ENCODE measurements around the gene RDH16.
A peak's percentile ranks its signal among the peaks of the same experiment; 100 is the strongest.

RDH16 gene, protein sequence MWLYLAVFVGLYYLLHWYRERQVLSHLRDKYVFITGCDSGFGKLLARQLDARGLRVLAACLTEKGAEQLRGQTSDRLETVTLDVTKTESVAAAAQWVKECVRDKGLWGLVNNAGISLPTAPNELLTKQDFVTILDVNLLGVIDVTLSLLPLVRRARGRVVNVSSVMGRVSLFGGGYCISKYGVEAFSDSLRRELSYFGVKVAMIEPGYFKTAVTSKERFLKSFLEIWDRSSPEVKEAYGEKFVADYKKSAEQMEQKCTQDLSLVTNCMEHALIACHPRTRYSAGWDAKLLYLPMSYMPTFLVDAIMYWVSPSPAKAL

DNA sequence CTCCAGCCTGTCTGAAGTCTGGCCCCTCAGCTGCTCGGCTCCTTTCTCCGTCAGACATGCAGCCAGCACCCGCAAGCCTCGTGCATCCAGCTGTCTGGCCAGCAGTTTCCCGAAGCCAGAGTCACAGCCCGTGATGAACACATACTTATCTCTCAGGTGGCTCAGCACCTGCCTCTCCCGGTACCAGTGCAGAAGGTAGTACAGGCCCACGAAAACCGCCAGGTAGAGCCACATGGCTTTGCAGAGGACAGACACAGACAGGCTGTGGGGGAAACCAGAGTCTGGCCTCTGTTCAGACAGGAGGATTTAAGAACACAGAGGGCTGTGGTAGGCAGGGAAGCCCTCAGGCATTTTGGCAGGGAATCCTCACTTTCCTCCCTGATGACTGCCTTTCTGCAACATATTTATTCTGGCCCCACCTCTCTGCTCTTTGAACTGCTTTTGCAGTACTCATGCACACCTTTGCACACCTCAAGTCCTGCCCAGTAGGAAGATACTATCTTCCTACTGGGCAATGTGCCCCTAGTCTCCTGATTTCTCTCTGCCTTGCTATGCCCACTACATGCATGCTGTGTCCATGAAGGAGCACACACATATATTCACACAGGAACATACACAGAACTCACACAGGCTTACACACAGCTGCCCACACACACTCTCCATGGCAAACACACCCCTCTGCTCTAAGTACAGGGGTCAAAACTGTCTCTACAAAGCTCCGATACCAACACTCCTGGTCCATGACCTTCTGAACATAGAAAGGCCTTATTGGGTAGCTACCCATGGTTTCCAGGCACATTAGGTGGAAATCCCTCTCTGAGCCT is at the start of gene RDH16:
Gene RDH16, minus strand, starts transcription at position 380 of the 824 bp plus-strand sequence. Its CDS starts 146 bp downstream, at position 234.
- no peak for DNase-seq (ENCODE audit: low read depth)

DNA sequence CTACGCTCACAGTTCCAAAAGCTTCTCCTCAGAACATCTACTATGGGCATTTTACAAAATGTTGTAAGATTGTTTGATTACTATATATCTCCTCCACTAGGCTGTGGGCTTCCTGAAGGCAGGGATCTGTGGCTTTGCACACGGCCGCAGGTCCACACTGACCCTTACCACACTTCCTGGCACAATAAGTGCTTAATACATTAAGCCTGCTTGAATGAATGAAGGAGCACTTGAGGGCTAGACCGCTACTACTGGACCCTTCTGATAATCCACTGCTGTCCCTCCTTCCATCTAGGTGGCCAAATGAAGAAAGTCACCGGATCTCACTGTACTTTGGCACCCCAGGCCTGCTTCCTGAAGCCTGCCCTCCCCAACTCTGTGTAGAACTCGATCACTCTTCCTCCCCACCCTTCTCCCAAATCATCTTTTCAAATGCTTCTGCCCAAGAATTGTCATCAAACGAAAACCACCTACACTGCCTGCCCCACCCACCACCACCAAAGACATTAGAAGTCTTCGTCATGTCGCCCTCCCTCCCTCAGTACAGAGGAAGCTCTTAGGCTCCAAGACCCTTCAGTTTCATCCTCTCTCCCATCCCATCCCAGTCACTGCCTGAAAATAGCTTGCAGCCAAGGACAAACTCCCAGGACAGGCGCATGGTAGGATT is 49.5 kb upstream of the RDH16 start:
- no peak for DNase-seq (ENCODE audit: low read depth)

DNA sequence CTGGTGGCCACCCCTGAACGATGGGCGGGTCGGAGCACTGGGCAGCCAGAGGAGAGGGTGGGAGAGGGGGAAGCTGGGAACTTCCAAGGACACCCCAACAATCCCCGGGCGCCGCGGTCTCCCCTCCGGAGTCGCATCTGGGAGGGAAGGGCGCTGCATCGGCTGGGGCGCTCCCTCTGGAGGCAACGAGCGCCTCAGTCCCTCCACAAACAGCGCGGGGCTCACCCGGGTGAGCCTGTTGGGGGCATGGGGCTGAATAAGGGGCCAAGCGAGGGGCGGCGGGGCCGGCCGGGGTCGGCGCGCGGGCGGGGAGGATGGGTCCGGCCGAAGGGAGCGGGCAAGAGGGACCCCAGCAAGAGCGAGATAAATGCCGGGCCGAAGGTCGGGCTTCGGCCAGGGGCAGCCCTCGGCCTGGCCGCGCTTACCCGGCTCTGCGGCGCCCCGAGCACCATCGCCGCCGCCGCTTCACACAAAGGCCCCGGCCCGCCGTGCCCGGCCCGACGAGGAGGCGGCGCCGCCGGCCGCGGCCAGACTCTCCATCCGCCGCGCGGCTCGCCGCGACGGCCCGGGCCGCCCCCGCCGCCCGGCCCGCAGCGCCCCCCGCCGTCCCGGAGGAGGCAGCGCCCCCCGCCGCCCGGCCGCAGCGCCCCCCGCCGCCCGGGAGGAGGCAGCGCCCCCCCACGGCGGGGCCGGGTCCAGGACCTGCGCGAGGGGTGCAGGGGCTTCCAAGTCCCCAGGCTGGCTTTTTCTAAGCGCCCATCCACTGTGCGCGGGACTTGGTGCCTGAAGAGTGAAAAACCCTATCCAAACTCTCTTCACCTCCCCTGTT is 48.8 kb upstream of the RDH16 start, which contains the start of gene ZBTB39:
Gene ZBTB39, minus strand, starts transcription at position 567 of the 829 bp plus-strand sequence. CDS start 1,629 bp downstream, outside the sequence.
- DNase-seq (ENCODE audit: low read depth) = peak; percentile 72

DNA sequence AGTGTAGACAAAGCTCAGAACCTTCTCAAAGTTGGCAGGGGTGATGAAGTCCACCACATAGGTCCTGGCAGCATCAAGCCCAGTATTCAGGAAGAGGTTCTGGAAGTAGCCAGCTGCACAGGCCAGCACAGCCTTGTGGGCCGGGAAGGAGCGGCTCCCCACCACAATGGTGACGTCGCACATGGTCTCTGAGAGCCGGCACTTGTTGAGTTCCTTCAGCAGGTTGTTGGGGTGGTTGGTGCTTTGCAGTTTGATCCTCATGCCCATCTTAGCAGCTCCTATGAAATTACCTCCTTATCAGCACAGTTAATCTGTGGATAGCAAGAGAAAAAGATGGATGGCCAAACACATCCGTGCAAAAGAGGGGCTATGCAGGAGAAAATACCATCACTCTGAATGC is 47.2 kb upstream of the RDH16 start:
- DNase-seq (ENCODE audit: low read depth) = no peak

DNA sequence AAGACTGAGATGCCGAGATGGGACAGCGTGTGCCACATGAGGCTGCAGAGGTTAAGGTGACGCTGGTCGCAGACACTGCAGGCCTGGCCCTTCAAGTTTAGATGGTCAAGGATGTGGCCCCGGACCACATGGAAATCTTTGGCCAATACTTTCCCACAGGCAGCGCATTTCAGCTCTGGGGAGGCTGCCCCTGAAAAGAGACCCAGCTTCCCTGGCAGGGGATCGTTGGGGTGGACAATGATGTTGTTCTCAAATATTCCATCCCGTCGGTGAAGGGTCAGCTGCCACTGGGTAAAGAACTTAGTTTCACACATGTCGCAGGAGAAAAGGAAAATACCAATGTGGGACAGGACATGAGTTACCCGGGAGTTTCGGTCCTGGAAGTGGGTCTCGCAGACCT is 46.0 kb upstream of the RDH16 start:
- no peak for DNase-seq (ENCODE audit: low read depth)

DNA sequence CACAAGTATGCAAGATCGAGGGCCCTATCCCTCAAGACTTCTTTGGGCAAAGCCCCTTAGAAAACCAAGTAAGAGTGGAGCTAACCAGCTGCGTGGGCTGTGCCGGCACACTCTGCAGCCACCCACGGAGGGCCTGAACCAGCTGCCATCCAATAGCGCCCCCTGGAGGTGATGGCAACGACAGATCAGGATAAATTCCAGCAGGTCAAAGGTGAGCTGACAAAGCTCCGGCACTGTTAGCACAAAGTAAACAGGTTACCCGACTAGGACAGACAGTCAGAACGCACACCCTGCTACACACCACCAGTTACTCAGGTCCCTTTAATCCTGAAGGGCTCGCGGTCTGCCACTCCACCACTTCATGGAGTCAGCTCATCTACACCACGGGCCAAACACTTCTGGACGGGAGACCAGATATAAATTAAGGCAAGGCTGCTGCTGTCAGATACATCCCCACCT is 44.1 kb upstream of the RDH16 start:
- peak; percentile 78 for DNase-seq (ENCODE audit: low read depth)

DNA sequence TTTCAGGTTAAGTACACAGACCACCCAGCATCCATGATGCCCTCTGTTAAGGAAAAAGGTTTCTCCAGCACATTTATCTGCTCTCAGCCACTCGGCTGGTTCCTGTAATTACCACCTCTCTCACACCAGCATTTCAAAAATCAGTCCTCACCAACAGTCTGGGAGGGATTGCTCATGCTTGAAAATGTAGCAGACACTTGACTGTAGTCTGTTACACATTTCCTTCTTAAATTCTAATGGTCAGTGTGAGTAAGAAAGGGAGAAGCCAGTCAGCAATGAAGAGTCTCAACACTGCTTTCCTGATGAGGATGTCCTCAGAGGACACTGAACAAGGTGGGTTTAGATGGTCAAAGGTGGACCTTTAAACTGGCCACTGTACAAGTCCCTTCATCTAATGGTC is 43.0 kb upstream of the RDH16 start:
- DNase-seq (ENCODE audit: low read depth) = peak; percentile 37

DNA sequence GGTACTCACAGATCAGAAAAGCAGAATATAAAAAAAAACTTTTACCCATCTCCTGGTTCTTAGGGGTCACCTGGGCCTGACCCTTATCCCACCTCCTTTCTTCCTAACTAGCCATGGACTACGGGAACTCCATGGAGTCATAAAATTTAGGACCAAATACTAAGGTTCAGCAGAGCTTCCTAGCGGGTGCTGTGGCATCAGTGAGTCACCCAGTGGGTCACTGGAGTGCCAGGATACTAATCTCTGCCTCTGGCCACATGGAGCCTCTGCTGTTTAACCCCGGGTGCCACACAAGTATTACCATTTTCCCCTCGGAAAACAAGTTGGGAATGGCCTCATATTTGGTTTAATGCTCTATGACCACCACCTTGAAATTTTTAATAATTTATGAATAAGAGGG is 42.0 kb upstream of the RDH16 start:
- DNase-seq (ENCODE audit: low read depth) = peak; percentile 20

DNA sequence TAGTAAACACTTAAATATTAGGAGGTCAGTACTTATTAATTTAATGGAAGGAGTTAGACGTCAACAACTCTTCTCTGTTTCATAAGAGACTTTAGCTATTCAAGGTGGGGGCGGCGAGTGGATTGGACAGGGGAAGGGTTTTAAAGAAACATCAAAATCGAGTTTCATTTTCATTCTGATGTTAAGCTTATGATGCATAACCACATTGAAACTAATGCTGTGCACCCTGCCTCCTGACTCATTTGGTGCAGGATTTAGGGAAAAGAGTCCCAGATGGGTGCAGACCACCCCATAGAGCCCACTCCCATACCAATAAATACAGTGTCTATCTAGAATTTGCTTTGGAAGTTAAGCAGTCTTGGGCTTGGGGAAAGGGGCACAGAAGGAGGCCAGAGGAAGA is 41.6 kb upstream of the RDH16 start:
- no peak for DNase-seq (ENCODE audit: low read depth)

DNA sequence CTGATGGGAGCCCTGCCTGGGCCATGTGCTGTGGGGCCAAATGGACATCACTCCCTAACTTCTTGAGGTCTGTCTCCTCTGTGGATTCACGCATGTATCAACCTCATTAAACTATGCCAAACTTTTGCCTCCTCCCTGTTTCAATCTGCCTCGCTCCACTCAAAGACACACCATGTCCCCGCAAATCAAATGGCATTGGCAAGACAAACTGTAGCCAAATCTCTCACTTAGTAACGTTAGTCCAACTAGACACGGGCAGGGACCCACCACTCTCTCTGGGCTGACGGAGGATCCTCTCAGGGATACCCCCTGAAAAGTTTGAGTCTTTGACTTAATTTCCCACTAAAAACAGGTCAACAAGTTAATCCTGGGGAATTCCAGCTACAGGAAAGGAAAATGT is 40.9 kb upstream of the RDH16 start:
- no peak for DNase-seq (ENCODE audit: low read depth)

DNA sequence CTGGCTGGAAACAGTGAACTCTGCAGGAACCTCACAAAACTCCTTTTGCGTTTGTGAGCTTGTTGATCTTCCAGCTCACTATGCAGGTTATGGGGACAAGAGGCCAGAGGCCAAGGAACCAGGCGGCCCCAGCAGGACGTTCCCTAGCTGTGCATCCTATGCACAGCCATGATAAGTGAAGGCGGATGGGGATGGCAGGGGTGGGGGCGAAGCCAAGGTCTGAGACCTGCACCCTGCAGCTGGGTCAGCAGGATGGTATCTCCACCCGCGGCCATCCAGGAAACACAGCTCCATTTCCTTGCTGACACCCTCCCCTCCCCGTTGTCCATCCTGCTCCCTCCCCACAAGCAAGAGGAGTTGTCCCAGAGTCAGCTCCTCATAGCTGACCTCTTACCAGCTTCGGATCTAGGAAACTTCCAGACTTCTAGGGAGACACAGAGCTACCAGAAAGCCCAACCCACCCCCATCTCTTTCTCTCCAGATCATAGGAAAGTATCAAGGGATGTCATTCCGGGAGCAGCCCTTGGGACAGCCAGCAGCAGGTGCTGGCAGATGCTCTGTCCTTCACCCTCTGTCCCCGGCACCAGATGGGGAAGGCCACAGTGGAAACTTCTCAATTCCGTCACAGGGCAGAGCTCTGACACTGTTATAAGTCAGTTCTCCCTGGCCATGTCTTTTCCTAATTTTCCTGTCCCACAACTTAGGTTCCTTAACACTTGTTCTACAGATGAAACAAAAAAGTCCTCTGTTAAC is 39.6 kb upstream of the RDH16 start:
- no peak for DNase-seq (ENCODE audit: low read depth)

DNA sequence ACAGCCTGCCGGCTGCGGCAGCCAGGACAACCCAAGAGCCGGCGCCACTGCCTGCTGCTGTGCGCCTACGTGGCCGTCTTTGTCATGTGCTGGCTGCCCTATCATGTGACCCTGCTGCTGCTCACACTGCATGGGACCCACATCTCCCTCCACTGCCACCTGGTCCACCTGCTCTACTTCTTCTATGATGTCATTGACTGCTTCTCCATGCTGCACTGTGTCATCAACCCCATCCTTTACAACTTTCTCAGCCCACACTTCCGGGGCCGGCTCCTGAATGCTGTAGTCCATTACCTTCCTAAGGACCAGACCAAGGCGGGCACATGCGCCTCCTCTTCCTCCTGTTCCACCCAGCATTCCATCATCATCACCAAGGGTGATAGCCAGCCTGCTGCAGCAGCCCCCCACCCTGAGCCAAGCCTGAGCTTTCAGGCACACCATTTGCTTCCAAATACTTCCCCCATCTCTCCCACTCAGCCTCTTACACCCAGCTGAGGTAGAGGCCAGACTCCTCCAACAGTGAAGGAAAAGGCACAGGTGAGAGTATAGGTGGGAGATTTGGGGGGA is 38.6 kb upstream of the RDH16 start:
- no peak for DNase-seq (ENCODE audit: low read depth)

DNA sequence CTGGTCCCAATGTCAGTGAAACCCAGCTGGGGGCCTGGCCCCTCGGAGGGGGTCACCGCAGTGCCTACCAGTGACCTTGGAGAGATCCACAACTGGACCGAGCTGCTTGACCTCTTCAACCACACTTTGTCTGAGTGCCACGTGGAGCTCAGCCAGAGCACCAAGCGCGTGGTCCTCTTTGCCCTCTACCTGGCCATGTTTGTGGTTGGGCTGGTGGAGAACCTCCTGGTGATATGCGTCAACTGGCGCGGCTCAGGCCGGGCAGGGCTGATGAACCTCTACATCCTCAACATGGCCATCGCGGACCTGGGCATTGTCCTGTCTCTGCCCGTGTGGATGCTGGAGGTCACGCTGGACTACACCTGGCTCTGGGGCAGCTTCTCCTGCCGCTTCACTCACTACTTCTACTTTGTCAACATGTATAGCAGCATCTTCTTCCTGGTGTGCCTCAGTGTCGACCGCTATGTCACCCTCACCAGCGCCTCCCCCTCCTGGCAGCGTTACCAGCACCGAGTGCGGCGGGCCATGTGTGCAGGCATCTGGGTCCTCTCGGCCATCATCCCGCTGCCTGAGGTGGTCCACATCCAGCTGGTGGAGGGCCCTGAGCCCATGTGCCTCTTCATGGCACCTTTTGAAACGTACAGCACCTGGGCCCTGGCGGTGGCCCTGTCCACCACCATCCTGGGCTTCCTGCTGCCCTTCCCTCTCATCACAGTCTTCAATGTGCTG is 38.0 kb upstream of the RDH16 start:
- DNase-seq (ENCODE audit: low read depth) = no peak

DNA sequence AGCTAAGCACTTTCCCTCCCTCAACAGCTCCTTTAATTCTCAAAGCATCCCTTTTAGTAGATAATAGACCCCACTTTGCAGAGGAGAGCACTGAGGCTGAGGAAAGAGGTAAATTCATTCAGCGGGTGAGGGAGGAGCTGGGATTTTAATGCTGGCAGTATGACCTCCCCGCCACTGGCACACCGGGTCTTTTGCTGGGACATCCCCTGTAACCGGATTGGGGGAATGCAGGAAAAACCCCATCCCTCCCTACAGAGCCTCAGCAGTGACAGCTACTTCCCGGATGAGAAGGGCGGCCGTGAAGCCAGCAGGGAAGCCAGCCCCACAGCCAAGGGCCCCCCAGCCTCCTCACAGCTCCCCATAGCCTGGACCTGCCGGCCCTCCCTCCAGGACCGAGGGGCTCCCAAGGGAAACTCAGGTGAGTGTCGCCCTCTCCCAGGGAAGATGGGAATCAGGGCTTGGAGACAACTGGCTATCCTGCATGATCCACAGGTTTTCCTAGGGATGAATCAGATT is 36.9 kb upstream of the RDH16 start:
- no peak for DNase-seq (ENCODE audit: low read depth)

DNA sequence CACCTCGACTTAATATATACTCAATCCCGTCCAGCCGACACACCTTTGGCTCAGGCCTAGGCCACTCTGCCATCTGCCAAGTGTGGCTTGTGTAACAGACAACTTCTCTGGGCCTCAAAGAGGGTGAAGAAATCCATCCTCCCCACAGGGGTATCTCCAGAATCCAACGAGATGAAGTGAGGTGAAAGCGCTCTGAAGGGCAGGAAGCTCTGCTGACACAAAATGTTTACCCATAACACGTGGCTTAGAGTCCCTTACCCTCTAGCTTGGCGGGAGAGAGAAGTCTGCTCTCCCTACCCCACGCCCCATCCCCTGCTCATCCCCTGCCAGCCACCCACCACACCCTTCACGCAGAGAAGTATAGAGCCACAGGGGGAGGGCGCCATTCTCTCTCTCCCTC is 35.9 kb upstream of the RDH16 start:
- no peak for DNase-seq (ENCODE audit: low read depth)

DNA sequence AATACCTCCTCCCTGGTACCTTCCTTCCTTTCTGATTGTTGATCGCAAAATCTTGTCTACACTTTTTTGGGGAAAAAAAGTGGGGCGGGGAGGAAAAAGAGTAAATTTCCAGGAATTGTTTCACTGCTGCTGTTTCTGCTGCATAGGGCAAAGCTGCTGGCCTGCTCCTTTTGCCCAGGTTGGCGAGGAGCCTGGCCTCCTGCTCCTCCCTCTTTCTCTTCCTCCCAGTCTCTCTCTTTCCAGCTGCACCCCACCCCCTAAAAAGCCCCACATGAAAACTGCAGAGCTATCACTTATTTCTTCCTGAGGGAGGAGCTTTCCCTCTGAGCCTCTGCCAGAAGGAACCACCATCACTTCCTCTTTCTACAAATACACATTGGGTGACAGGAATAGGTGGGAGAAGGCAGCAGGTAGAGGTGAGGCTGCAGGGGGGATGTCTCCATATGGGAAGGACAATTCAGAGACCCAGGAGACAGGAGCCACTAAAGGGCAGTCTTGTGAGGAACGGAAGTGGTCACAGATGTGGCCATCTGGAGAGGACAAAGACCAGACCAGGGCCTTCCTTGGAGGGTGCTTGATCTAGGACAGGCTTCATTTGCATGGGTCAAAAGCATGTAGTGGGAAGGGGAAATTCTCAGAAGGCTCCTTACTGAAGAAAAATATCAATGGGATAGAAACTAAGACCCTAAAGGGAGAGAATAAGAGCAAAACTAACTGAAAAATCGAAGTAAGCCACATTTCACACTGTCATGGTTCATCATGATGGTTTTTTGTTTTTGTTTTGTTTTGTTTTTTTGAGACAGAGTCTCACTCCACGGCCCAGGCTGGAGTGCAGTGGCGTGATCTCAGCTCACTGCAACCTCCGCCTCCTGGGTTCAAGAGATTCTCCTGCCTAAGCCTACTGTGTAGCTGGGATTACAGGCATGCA is 34.2 kb upstream of the RDH16 start:
- DNase-seq (ENCODE audit: low read depth) = no peak

DNA sequence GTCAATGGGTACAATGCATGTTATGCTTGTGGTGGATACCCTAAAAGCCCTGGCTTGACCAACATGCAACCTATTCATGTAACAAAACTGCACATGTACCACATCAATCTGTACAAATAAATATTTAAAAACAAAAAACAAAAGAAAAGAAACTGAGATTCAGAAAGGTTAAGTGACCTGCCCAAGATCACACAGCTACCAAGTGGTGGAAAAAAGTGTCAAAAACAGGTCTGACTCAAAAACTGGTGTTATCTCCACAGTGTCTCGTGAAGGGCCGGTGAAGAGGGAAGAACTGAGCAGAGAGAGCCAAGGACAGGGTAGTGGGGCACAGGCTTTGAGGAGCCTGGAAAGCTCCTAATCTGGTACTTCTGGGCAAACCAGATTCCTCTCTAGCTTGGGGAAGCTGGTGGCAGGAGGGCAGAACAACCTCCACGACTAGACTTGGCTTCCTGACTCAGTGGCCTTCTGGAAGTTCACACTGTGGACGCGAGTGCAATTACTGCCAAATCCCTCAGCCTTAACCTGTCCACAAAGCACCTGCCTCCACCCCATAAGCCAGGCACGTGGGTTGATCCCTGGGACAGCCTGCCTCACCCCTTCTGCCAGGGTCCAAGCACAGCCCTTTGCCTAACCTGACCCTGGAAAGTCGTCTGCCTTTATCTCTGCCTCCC is 33.4 kb upstream of the RDH16 start:
- no peak for DNase-seq (ENCODE audit: low read depth)

Data from ELR (cell line).